GM08714 (cell line): ENCODE data around the gene TMEM138.

Experiments
- H3K4me3 ChIP-seq: fragments of 200-500 bp; sonication (Bioruptor generic); 2 replicates; pipeline ENCODE4 v1.5.1; 2014; ENCODE audit warnings: mild to moderate bottlenecking, low read length, inconsistent platforms
- ZNF274 ChIP-seq: IDR thresholded peaks from 2 replicates; pipeline ENCODE4 v1.6.1; 2012; ENCODE audit warnings: mild to moderate bottlenecking, low read depth, low read length

Gene TMEM138

GRCh38 chr11:61361741-61362541, at the start of gene TMEM138, which contains the start of gene CYB561A3:
TSS of gene TMEM138 (plus strand) at chr11:61362374. CDS start at chr11:61364391, 2,017 bp downstream.
TSS of gene CYB561A3 (minus strand) at chr11:61361882. CDS start at chr11:61356713, 5,169 bp downstream.
- TF ChIP-seq ZNF274, result no peak
- H3K4me3 ChIP-seq, result peak within 1 kb of the TSS; percentile 93

- no peak overlapping the region for H3K4me3 ChIP-seq
- no peak for TF ChIP-seq ZNF274
Observed at GRCh38 chr11:61315260-61315659, 46.9 kb upstream of the TMEM138 start.

DNA sequence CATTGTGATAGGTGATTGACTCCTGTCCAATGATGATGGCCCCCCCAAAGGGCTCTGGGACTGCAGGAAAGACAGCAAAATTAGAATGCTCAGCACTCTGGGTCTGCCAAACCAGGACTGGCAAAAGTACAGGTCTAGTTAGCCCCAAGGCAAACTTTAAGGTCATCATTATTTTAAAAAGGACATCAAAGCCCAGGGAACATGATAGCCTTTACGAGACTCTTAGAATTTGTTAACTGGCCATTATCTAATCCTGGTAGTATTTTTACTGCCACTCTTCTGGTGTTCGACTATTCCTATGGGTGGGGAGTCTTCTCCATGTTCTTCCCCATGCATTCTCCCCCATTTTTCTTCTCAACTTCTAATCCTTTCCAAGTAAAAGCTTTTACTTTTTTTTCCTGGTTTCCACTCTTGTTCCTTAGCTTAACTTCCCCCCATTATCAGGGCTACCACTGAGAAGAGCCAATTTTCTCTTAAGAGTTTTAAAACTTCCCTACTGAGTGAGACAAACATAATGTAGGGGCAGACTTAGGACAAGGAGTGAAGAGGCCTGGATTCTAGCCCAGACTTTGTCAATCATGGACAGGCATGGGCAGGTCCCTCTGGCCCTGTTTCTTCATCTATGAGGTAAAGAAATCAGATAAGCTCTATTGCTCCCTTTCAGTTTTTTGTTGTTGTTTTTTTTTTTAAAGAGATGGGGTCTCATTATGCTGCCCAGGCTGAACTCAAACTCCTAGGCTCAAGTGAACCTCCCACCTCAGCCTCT, 36.3 kb upstream of the TMEM138 start:
- H3K4me3 ChIP-seq, result no peak overlapping the region
- no peak for TF ChIP-seq ZNF274

- no peak overlapping the region for H3K4me3 ChIP-seq
- TF ChIP-seq ZNF274, result no peak
Observed at GRCh38 chr11:61327669-61328071, 34.5 kb upstream of the TMEM138 start.

DNA sequence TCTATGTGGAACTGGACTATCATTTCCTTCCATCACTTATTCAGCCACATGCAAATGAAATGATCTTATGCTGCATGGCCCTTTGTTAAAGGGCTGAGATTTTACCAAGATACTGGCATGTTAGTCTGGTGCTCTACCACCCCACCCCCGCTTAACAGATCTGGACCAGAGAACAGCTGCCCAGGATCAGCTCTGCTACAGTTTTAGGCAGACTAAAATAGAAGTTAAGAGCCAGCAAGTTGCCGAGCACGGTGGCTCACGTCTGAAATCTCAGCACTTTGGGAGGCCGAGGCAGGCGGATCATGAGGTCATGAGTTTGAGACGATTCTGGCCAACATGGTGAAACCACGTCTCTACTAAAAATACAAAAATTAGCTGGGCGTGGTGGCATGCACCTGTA, 33.8 kb upstream of the TMEM138 start:
- no peak for TF ChIP-seq ZNF274
- no peak overlapping the region for H3K4me3 ChIP-seq

DNA sequence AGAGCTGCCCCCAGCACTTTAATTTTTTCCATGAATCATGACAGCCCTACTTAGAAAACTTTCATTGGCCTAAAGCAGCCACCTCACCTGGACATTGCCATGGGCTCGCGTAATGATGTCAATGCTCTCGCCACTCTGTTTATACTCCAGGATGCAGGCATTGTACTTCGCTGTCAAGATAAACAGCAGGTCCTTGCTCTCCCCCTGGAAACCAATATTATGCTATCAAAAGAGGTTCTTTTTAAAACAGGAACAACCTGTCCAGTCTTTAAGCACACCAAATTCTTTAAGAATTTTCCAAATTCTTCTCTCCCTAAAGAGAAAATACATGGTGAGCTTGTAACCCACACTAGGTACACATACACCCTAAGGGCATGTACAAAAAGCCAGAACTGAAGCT, 32.3 kb upstream of the TMEM138 start:
- no peak overlapping the region for H3K4me3 ChIP-seq
- no peak for TF ChIP-seq ZNF274

DNA sequence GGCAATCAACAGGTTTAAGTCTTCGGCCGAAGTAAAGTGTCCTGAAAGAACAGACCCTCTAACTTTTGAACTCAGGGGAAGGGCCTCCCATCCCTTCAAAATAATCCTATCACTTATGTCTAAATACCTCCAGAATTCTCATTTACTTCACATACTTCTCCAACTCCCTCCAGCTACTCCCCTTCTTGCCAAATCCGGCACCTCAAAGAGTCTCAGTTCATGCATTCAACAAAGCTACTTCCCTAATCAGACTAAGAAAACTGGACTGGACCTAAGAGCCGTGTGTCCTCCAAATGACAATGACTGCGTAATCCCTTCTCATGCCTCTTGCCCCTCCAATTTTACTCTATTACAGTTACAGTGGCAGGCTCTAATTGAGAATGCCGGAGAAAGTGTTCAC, 30.5 kb upstream of the TMEM138 start:
- TF ChIP-seq ZNF274, result no peak
- H3K4me3 ChIP-seq, result peak overlapping the region; percentile 93

DNA sequence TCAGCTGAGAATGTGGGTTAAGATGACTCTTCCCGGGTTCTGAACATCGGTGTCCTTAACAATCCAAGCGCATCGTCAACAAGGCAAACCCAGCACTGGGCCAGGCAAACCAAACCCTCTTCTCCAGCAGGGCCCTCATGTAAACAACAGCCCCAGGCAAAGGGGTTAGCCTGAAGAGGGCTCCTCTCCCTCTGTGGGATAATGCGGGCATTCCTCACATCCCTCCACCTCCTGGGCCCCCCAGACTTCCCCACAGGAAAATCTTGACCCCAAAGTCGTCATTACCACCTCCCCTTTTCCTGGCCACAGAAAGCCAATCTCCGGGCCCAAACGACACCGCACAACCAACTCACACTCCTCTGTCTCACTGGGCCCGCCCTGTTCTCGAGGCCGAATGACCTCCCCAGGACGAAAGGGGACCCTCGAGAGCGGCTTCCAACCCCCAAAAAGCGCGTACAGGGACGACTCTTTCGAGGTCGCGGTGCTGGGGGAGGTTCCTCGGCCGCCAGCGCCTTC, 29.8 kb upstream of the TMEM138 start:
- peak overlapping the region; percentile 93 for H3K4me3 ChIP-seq
- TF ChIP-seq ZNF274, result no peak

DNA sequence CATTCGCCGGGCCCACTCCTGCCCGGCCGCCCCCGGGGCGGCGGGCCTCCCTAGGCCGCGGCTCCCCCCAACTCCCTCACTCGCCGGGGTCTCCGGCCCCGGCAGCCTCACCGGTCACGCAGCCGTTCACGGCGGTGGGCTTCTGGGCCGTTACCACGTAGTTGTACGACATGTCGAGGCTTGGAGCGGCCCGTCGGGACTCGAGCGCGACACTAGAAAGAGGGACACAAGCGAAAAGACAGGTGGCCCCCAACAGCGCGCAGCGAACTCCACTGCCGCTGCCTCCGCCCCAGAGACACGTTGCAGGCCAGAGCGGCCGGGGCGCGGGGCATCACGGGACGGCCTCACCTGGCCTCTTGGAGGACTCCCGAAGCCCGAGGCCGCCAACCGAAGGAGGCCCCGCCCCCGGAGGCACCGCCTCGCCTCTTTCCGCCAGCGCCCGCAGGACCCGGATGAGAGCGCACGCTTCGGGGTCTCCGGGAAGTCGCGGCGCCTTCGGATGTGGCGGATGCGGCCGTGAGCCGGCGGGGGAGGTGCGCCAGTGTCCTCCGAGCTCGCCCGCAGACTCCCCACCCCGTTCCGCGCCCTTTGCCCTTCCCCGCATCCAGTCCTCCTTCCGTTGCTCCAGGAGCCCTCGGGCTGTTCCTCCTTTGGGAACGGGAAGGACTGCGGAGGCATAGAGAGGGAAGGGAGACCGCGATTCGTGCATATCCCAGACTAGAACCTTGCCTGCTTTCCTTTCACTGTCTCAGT, 29.2 kb upstream of the TMEM138 start, which contains the start of the genes DDB1 and TKFC:
TSS of gene DDB1 (minus strand) at position 309 of the 753 bp plus-strand sequence. CDS start at position 172, 137 bp downstream.
TSS of gene TKFC (plus strand) at position 432 of the 753 bp plus-strand sequence. CDS start 1,501 bp downstream, outside the sequence.
- H3K4me3 ChIP-seq, result peak within 1 kb of the TSS; percentile 93
- TF ChIP-seq ZNF274, result no peak

DNA sequence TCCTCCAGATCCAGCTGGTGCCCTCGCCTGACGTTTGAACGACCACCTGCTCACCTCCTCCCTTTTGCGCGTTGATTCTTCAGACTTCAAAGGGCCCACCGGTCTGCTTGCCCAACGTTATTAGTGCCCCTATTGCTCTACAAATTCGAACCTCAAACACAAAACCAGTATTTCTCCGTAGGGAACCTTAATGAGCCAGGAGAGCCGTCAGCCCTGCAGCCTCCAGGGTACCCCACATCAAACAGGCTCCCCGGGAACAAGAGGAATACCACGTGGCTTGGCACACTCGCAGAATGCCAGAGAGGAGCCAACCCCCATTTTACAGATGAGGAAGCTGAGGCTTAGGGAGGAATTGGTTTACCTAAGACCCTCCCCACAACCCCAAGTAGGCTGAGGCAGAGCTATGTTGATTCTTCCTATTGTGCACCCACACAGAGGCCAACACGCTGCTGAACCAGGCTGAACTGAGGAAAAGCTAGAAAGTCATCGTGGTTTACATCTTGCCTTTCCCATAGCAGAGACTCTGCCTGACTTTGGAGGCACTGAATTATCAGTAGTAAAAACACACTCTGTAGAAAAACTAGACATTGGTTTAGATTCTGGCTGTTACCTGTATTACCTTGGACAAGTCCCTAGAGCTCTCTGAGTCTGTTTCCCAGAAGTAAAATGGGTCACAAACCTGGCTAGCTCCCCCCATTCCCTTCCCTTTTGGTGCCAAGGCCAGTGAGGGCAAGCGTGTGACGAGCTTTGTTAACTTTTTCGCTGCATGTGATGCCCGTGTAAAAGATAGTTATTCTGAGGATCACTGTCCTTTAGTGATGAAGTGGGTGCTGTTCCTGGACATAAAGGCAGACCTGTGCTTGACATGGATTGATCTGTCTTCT, 28.4 kb upstream of the TMEM138 start:
- no peak for TF ChIP-seq ZNF274

DNA sequence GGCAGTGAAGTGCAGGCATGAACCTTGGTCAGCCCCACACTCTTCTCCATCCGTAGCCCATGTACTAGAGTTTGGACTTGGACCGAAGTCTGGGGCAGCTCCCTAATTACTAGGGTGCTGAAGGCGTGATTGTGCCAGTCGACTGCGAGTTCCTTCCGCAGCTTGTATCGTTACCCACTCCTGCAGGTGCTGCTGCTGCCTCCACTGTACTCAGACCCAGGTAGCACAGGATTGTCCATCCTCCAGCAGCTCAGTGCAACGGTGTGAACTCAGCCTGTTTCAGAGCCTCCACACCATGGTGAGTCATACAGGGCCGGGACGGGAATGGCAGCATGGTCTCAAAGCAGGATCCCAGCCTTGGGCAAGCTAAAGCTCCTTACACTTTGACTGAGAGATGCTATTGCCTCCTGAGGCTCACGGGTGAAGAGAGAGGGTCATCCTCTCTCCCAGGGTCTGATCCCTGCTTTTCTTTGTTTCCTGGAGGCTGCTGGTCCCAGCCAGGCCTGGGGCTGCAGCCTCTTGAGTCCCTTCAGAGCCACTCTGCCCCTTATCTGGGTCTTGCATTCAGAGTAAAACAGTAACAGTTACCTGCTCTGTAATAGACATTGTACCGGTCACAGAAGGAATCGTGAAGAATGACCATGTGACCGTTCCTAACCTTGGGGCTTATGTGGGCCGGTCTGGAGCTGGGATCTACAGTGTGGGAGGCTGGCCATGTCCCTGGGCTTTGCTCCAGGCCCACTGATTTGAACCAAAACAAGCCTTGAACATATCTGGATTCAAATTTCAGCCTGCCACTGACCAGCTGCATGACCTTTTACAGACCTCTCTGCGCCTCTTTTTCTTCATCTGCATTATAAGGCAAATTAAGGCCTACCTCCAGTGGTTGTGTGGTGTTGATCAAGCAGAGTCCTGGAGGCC, 27.5 kb upstream of the TMEM138 start:
- H3K4me3 ChIP-seq, result no peak overlapping the region
- TF ChIP-seq ZNF274, result no peak

More for the DNA sequence above, 28.4 kb upstream of the TMEM138 start:
- H3K4me3 ChIP-seq, result peak overlapping the region; percentile 93

DNA sequence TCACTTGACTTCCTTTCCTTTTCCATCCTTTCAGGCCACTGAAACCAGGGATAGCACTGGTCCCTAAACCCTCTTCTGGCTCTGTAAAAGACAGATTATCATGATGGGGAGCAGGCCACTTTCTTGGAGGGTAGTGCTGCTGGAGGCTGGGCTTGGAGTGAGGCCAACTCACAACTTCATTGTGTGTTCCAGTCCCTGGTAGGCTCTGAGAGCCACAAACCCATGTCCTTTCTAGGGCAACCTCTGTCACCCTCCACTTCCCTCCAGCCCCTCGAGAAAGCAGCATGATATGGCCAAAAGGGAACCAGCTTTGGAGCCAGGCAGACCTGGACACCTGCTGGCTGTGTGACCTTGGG, 26.8 kb upstream of the TMEM138 start:
- no peak overlapping the region for H3K4me3 ChIP-seq
- no peak for TF ChIP-seq ZNF274
